Endodermal cell (in vitro differentiated cells): ENCODE measurements around the gene FGFBP3. TPM values are rescaled to one million over a fixed set of nuclear protein-coding genes. Genes with fewer than 3 reads are reported as not detected.

Source experiments
- DNase-seq: peaks from one replicate; pipeline ENCODE4 v3.0.0-alpha.2; 2017
- H3K27ac ChIP-seq: 2 replicates; pipeline ENCODE4 v1.5.1; 2013; ENCODE audit warnings: mild to moderate bottlenecking, low read depth, low read length, moderate library complexity
- H3K27me3 ChIP-seq: 2 replicates; pipeline ENCODE4 v1.6.1; 2013; ENCODE audit warnings: mild to moderate bottlenecking, low read length, moderate library complexity; ENCODE audit not compliant: insufficient read depth, control insufficient read depth, poor library complexity, severe bottlenecking
- H3K36me3 ChIP-seq: 2 replicates; pipeline ENCODE4 v1.7.0; 2013; ENCODE audit warnings: mild to moderate bottlenecking, low read length, moderate library complexity; ENCODE audit not compliant: control insufficient read depth, insufficient read depth
- H3K4me1 ChIP-seq: one replicate; pipeline ENCODE4 v1.7.0; 2013; ENCODE audit warnings: low read length; ENCODE audit not compliant: control insufficient read depth, insufficient read depth
- H3K4me3 ChIP-seq: 2 replicates; pipeline ENCODE4 v1.5.1; 2013; ENCODE audit warnings: mild to moderate bottlenecking, low read length, moderate library complexity
- H3K9ac ChIP-seq: 2 replicates; pipeline ENCODE4 v1.6.1; 2013; ENCODE audit warnings: mild to moderate bottlenecking, low read length, moderate library complexity; ENCODE audit not compliant: poor library complexity, severe bottlenecking; ENCODE audit errors: extremely low read depth
- H3K9me3 ChIP-seq: 2 replicates; pipeline ENCODE4 v1.6.1; 2013; ENCODE audit warnings: mild to moderate bottlenecking, low read length, moderate library complexity; ENCODE audit not compliant: control insufficient read depth
- H3K27ac Mint-ChIP-seq: 2 replicates; pipeline ENCODE4 v1.8.0; 2020; ENCODE audit warnings: mixed read lengths
- H3K27me3 Mint-ChIP-seq: 2 replicates; pipeline ENCODE4 v1.8.0; 2021; ENCODE audit warnings: mild to moderate bottlenecking, mixed read lengths; ENCODE audit not compliant: insufficient read depth
- H3K36me3 Mint-ChIP-seq: 2 replicates; pipeline ENCODE4 v1.8.0; 2020; ENCODE audit warnings: low read depth, mixed read lengths
- H3K4me1 Mint-ChIP-seq: 2 replicates; pipeline ENCODE4 v1.8.0; 2020; ENCODE audit warnings: mixed read lengths
- H3K4me3 Mint-ChIP-seq: 2 replicates; pipeline ENCODE4 v1.8.0; 2020; ENCODE audit warnings: mild to moderate bottlenecking, moderate library complexity, mixed read lengths
- H3K9me3 Mint-ChIP-seq: 2 replicates; pipeline ENCODE4 v1.8.0; 2020; ENCODE audit warnings: mild to moderate bottlenecking, mixed read lengths
- WGBS, 2 experiments: methylation state at CpG; one replicate each; pipeline versions ENCODE4 v1.1.5 to v1.1.7; 2013; ENCODE audit warnings: missing lambda C conversion rate in 2 of 2, mixed read lengths in 1 of 2; ENCODE audit not compliant: insufficient coverage in 1 of 2, insufficient read length in 1 of 2; 5-methylcytosine and 5-hydroxymethylcytosine counted together
- total RNA-seq, 2 donors: library from RNA; stranded (reverse); fragmentation: NEBNext Ultra II Directional in 1 of 2; extraction: Animal tissue kit (Norgen Biotek cat#: 25700) in 1 of 2; gene quantifications; 2 replicates in 1 of 2; 3 replicates in 1 of 2; pipeline ENCODE4 v1.2.1, GENCODE V29; 2021
- TF ChIP-seq, protein P1 (sequence below): fragments of 200-600 bp; sonication (generic); conservative IDR thresholded peaks from 2 replicates; pipeline ENCODE4 v1.5.0; 2021; ENCODE audit warnings: antibody characterized with exemption, mild to moderate bottlenecking

The FGFBP3 gene
- total RNA-seq, 2 donors from 2014 or later, result 4.3 to 19.0 TPM

DNA sequence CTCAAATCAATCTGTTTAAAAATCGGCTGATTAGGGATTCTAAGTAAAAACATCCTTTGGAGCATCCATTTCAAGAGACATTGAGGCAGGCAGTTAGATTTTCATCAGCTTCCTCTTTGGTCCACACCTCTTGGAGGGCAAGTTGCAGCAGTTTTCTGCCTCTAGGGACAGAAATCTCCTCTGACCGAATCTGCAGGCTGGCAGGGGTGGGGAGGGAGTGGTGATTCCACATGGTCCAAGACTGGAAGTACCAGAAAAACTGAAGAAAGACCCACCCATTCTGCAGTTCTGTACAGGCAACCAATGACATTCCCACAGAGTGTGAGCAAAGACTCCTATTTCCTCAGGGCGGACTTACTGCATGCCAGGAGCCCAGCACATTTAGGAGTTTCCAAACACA lies 29.0 kb downstream of the FGFBP3 start:
- Histone ChIP-seq H3K9me3 (peaks cover 14% of the 10 kb centered on the region), H3K4me1 (peaks cover 13% of the 10 kb centered on the region), H3K4me3 (peak overlapping the region; percentile 0), H3K27me3 (no peaks in the 10 kb centered on the region), H3K9ac (no peak overlapping the region), H3K36me3 (no peaks in the 10 kb centered on the region), H3K27ac (peak overlapping the region; percentile 91)
- Mint-ChIP-seq H3K36me3 (peaks cover 4% of the 10 kb centered on the region), H3K9me3 (peaks cover 6% of the 10 kb centered on the region), H3K4me1 (peaks cover 41% of the 10 kb centered on the region), H3K27ac (no peak overlapping the region), H3K4me3 (no peak overlapping the region), H3K27me3 (peaks cover 2% of the 10 kb centered on the region)
- peak; percentile 68 for DNase-seq
- 25 to 55% methylated on average over 2 to 3 of the region's 3 CpGs for WGBS, 2 experiments
- TF ChIP-seq, protein P1, sequence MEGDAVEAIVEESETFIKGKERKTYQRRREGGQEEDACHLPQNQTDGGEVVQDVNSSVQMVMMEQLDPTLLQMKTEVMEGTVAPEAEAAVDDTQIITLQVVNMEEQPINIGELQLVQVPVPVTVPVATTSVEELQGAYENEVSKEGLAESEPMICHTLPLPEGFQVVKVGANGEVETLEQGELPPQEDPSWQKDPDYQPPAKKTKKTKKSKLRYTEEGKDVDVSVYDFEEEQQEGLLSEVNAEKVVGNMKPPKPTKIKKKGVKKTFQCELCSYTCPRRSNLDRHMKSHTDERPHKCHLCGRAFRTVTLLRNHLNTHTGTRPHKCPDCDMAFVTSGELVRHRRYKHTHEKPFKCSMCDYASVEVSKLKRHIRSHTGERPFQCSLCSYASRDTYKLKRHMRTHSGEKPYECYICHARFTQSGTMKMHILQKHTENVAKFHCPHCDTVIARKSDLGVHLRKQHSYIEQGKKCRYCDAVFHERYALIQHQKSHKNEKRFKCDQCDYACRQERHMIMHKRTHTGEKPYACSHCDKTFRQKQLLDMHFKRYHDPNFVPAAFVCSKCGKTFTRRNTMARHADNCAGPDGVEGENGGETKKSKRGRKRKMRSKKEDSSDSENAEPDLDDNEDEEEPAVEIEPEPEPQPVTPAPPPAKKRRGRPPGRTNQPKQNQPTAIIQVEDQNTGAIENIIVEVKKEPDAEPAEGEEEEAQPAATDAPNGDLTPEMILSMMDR, result peak; percentile 57

DNA sequence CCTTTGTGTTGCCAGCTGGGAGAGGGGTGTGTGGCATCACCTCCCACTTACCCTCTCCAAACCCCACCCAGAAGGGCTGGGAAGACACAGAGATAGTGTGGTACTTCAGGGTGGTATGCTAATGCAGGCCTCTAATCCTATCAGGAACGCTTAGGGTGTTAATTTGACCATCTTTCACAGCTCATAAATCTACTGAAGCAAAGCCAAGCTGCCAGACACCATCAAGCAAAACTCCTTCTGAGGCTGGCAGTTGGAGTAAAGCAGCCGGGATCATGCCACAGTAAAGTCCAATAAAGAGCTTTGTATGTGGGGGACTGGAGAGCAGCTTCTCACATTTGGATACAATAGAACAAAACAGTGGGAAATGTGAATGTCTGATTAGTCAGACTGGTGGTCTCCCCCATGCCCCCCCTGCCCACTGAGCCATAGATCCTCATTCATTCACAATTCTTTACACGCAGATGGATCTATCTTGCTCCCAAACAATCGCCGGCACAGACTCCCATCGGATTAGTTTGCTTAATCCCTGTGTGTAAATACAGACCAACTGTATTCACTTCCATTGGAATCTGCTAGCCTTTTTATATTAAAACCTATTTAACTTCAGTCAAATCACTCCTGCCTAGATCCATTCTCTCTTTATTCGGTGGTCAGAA lies 29.6 kb downstream of the FGFBP3 start:
- Mint-ChIP-seq H3K9me3 (peaks cover 6% of the 10 kb centered on the region), H3K4me3 (no peak overlapping the region), H3K36me3 (peaks cover 4% of the 10 kb centered on the region), H3K27me3 (peaks cover 2% of the 10 kb centered on the region), H3K27ac (peak overlapping the region; percentile 61), H3K4me1 (peaks cover 40% of the 10 kb centered on the region)
- Histone ChIP-seq H3K4me3 (no peak overlapping the region), H3K9me3 (peaks cover 14% of the 10 kb centered on the region), H3K27me3 (no peaks in the 10 kb centered on the region), H3K36me3 (no peaks in the 10 kb centered on the region), H3K27ac (peak overlapping the region; percentile 91), H3K9ac (no peak overlapping the region), H3K4me1 (peaks cover 13% of the 10 kb centered on the region)
- TF ChIP-seq, protein P1, result no peak
- peak; percentile 76 for DNase-seq
- 19 to 29% methylated on average over 6 to 7 of the region's 7 CpGs for WGBS, 2 experiments

DNA sequence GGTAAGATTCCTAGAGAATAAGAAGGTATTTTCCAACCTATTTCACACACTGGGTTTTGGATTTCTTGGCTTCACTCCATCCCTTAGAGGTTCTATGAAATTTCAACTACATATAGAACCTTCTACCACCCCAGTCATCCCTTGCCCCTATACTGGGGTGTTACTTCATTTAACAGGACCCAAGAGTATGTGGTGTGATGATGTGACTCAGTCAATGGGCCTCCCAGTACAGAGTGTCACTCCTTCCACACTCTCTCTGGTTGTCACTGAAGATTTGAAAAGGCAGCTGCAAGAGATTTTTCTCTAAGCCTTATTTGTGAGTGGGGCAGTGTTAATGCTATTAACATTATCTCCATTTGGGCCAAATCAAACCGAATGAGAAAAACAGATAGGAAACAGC lies 33.5 kb downstream of the FGFBP3 start:
- peaks cover 23% of the 10 kb centered on the region for H3K4me1 Mint-ChIP-seq
- no peak overlapping the region for H3K27ac Mint-ChIP-seq
- H3K9me3 ChIP-seq, result peaks cover 2% of the 10 kb centered on the region
- 86% methylated on average over 1 of the region's 1 CpG; no CpG with 5 or more reads in 1 of the 2 experiments for WGBS, 2 experiments
- peaks cover 3% of the 10 kb centered on the region for H3K9me3 Mint-ChIP-seq
- H3K27me3 Mint-ChIP-seq, result peaks cover 1% of the 10 kb centered on the region
- H3K9ac ChIP-seq, result no peak overlapping the region
- no peaks in the 10 kb centered on the region for H3K4me1 ChIP-seq
- H3K4me3 ChIP-seq, result no peak overlapping the region
- H3K36me3 Mint-ChIP-seq, result no peaks in the 10 kb centered on the region
- TF ChIP-seq, protein P1, result no peak
- H3K4me3 Mint-ChIP-seq, result no peak overlapping the region
- H3K27ac ChIP-seq, result no peak overlapping the region
- DNase-seq, result no peak
- H3K36me3 ChIP-seq, result no peaks in the 10 kb centered on the region
- H3K27me3 ChIP-seq, result no peaks in the 10 kb centered on the region
